Spinal cord (tissue), 10 donors: ENCODE data around the gene FGF2. TPM values are rescaled to one million over a fixed set of nuclear protein-coding genes. Genes with fewer than 3 reads are reported as not detected.

Experiments
- DNase-seq, 6 donors: peaks; one replicate each; pipeline versions ENCODE4 v3.0.0 to v3.0.0-alpha.2; 2013 to 2015; ENCODE audit warnings: low spot score in 6 of 6, low read depth in 4 of 6
- H3K27ac ChIP-seq: one replicate; pipeline ENCODE4 v1.5.1; 2013; ENCODE audit warnings: low read depth, low read length, control low read depth
- H3K27me3 ChIP-seq: one replicate; pipeline ENCODE4 v1.6.1; 2013; ENCODE audit warnings: low read length; ENCODE audit not compliant: control insufficient read depth, insufficient read depth
- H3K36me3 ChIP-seq: one replicate; pipeline ENCODE4 v1.6.1; 2013; ENCODE audit warnings: low read length; ENCODE audit not compliant: control insufficient read depth, insufficient read depth
- H3K4me1 ChIP-seq: one replicate; pipeline ENCODE4 v1.6.1; 2013; ENCODE audit warnings: low read length; ENCODE audit not compliant: control insufficient read depth, insufficient read depth
- H3K4me3 ChIP-seq: one replicate; pipeline ENCODE4 v1.5.1; 2013; ENCODE audit warnings: low read depth, low read length, control low read depth
- H3K9me3 ChIP-seq: one replicate; pipeline ENCODE4 v1.6.1; 2013; ENCODE audit warnings: low read length; ENCODE audit not compliant: control insufficient read depth, insufficient read depth
- WGBS: methylation state at CpG from one replicate; pipeline ENCODE4 v1.1.5; 2013; ENCODE audit warnings: missing lambda C conversion rate; ENCODE audit not compliant: insufficient coverage; 5-methylcytosine and 5-hydroxymethylcytosine counted together
- polyA plus RNA-seq, 2 donors: library from polyadenylated mRNA; unstranded; fragments of 120-200 nt; gene quantifications; one replicate each; pipeline ENCODE4 v1.2.1, GENCODE V29; 2013; ENCODE audit not compliant: insufficient read length in 2 of 2
- total RNA-seq, 2 donors: library from RNA; depleted of rRNA in 1 of 2; stranded (reverse); fragments of 120-200 nt in 1 of 2; fragments of >200 nt in 1 of 2; gene quantifications; one replicate each; pipeline versions ENCODE4 v1.2.3 to v1.2.4, GENCODE V29; 2013 to 2014
- donor health status: healthy.

Gene FGF2
- total and polyA plus RNA-seq, 4 donors, result 11.9 to 38.1 (median 17.3) TPM

DNA sequence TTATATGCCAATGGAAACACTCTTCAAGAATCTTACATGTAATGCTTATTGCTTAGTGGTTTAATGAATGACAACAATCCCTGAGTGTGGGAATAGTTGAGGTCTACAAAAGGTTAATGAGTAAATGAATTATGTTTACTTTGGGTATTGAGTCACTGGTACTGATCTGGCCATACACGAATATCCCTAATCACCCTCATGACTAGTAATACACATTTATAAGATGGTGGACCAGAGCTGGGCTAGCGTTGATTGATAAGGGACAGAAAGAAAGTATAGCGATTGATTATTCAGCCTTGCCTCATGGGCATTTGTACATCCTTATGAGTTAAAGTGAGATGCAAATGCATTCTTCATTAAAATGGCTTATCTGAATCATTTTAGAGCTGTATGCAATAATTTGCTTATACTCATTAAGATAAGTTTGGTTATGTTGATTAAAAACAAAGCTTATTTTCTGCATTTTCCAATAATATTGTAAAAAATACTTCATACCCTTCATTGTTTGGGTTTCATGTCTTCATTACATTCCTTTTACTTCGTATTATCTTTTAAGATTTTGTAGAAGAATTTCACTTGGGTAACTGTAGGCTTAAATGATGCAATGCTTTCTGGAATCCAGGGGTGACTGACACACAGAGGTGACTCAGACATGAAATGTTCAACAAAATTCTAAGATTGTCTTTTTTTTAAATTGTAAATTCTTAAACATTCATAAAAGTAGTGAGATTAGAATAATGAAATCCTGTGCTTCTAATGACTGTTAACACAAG, 47.4 kb downstream of the FGF2 start:
- Histone ChIP-seq H3K27ac (no peak overlapping the region), H3K27me3 (no peaks in the 10 kb centered on the region), H3K36me3 (no peaks in the 10 kb centered on the region), H3K9me3 (peaks cover 2% of the 10 kb centered on the region), H3K4me3 (no peak overlapping the region), H3K4me1 (no peaks in the 10 kb centered on the region)
- no CpG with 5 or more reads among the region's 4 CpGs for WGBS
- no peak for DNase-seq

DNA sequence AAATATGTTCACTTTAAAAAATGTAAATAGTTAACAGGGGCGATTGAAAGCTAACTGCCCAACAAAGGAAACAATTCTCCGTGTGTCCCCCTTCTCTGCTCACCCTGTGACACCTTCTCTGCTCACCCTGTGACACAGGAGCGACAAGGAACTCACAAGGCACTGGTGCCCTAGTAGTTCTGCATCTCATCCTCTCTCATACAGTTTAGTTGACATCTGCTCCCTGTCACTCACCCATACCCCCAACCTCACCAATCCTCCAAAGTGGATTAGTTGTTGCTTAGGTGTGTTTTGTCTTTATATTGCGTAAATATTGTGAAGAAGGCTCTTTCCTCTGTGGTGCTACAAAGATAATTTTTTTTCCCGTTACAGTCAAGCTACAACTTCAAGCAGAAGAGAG, 49.3 kb downstream of the FGF2 start:
- H3K27me3 ChIP-seq, result no peaks in the 10 kb centered on the region
- H3K4me3 ChIP-seq, result no peak overlapping the region
- H3K36me3 ChIP-seq, result peaks cover 5% of the 10 kb centered on the region
- H3K27ac ChIP-seq, result no peak overlapping the region
- DNase-seq, result no peak
- H3K9me3 ChIP-seq, result no peaks in the 10 kb centered on the region
- H3K4me1 ChIP-seq, result no peaks in the 10 kb centered on the region
- 94% methylated on average over 2 of the region's 5 CpGs for WGBS

- no CpG with 5 or more reads among the region's 3 CpGs for WGBS
- H3K27me3 ChIP-seq, result no peaks in the 10 kb centered on the region
- H3K9me3 ChIP-seq, result no peaks in the 10 kb centered on the region
- H3K4me3 ChIP-seq, result no peak overlapping the region
- H3K36me3 ChIP-seq, result peaks cover 6% of the 10 kb centered on the region
- H3K4me1 ChIP-seq, result no peaks in the 10 kb centered on the region
- DNase-seq, result no peak
- H3K27ac ChIP-seq, result no peak overlapping the region
Measured at GRCh38 chr4:122876456-122876855, 49.8 kb downstream of the FGF2 start.

GRCh38 chr4:122879001-122879400, 52.4 kb downstream of the FGF2 start:
- Histone ChIP-seq H3K27me3 (no peaks in the 10 kb centered on the region), H3K27ac (no peak overlapping the region), H3K9me3 (no peaks in the 10 kb centered on the region), H3K4me3 (no peak overlapping the region), H3K4me1 (no peaks in the 10 kb centered on the region), H3K36me3 (peaks cover 6% of the 10 kb centered on the region)
- DNase-seq, result no peak

DNA sequence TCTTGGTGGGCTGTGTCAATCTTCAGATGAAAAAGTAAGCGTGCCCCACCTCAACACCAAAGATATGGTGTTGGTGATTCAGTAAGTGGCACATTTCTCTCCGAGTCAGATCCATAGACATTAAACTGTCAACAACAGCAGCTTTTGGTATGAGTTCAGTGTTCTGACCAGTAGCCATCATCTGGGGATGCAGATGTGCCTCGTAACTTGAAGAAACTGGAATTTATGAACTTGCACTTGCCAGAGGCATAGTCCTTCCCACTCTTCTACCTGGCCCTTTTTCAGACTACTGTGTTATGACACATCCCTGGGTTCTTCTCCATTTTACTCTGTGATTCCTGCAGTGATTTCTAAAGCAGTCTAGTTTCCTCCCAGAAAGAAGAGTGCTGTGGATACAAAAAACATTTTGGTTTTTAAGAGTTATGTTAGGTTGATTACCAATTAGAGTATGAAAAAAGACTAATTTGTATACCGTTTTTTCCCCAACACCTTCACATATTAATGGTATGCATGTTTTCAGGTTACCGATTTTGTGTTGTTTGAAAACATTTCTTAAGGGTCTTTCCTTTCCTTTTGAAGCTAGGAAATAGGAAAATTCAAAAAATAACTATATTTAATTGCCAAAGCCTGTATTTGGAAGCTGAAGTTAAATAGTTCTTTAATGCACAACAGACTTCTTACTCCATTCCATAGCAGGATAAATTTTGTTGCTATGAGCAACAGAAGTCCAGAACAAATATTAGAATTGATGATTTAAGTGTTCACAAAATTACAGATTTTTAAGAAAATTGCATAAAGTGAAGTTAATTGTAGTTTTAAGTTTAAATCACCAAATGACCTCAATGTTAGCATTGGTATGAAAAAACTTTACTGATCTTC, 56.5 kb downstream of the FGF2 start:
- no peaks in the 10 kb centered on the region for H3K27me3 ChIP-seq
- no peak overlapping the region for H3K27ac ChIP-seq
- WGBS, result 80% methylated on average over 1 of the region's 5 CpGs
- DNase-seq, result no peak
- no peak overlapping the region for H3K4me3 ChIP-seq
- H3K9me3 ChIP-seq, result no peaks in the 10 kb centered on the region
- no peaks in the 10 kb centered on the region for H3K4me1 ChIP-seq
- peaks cover 6% of the 10 kb centered on the region for H3K36me3 ChIP-seq

- peaks cover 6% of the 10 kb centered on the region for H3K36me3 ChIP-seq
- H3K27ac ChIP-seq, result no peak overlapping the region
- H3K9me3 ChIP-seq, result no peaks in the 10 kb centered on the region
- H3K27me3 ChIP-seq, result no peaks in the 10 kb centered on the region
- no peak for DNase-seq
- no peaks in the 10 kb centered on the region for H3K4me1 ChIP-seq
- no peak overlapping the region for H3K4me3 ChIP-seq
- WGBS, result no CpG with 5 or more reads among the region's 1 CpG
Measured at GRCh38 chr4:122884499-122884898, 57.9 kb downstream of the FGF2 start.

DNA sequence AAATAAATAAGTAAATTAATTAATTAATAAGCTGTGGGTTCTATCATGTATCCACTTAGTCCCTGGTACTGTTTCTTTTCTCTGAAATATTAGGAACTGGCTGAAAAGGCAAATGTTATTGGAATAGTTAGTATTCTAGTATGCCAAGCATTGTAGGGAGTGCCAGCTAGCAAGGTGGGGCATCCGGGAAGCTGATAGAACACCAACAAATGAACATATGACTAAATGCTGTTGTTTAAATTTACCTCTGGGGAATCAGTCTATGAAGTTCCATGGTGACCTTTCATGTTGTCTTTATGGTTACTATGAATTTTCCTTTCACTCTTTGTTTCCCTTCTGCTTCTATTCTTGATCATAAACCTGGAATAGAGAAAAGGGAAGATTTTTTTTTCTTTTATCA, 63.1 kb downstream of the FGF2 start:
- Histone ChIP-seq H3K27ac (no peak overlapping the region), H3K9me3 (no peaks in the 10 kb centered on the region), H3K36me3 (no peaks in the 10 kb centered on the region), H3K4me3 (no peak overlapping the region), H3K27me3 (no peaks in the 10 kb centered on the region), H3K4me1 (no peaks in the 10 kb centered on the region)
- WGBS, result no CpG with 5 or more reads among the region's 1 CpG
- no peak for DNase-seq

DNA sequence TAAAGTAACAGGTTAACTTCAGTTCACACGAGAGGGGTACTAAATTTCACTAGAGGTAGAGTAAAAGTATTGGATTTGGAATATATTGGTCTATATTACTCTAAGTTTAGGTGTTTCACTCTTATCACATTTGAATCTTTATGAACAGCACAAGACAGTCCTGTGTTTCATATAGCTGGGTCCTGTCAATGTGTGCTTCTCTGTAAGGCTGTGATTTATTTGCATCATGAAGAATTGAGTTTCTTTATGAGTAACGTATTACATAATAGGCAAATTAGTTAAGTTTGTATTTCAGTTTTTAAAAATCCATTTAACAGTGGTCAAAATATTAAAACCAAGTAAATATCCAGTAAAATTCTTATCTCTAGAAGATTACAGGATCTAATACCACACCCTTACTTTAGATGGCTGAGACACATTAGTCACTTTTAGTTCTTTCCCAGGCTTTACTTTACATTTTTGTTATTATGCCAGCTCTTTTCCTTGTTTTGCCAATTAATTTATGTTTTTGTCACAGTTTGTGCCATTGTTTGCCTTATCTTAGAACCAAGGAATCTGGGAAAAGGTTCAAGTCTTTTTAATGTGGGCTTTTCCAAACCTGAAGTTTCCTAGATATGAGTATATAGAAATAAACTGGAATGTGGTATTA, 63.6 kb downstream of the FGF2 start:
- no peak overlapping the region for H3K4me3 ChIP-seq
- H3K4me1 ChIP-seq, result no peaks in the 10 kb centered on the region
- H3K9me3 ChIP-seq, result no peaks in the 10 kb centered on the region
- no peaks in the 10 kb centered on the region for H3K36me3 ChIP-seq
- no peak for DNase-seq
- no CpG with 5 or more reads among the region's 2 CpGs for WGBS
- no peaks in the 10 kb centered on the region for H3K27me3 ChIP-seq
- H3K27ac ChIP-seq, result no peak overlapping the region

DNA sequence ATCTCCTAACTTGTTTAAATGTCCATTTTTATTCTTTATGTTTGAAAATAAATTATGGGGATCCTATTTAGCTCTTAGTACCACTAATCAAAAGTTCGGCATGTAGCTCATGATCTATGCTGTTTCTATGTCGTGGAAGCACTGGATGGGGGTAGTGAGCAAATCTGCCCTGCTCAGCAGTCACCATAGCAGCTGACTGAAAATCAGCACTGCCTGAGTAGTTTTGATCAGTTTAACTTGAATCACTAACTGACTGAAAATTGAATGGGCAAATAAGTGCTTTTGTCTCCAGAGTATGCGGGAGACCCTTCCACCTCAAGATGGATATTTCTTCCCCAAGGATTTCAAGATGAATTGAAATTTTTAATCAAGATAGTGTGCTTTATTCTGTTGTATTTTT, 68.2 kb downstream of the FGF2 start:
- DNase-seq, result peak in 2 of 6 donors; percentile 1 to 29
- no peak overlapping the region for H3K4me3 ChIP-seq
- H3K36me3 ChIP-seq, result no peaks in the 10 kb centered on the region
- H3K27me3 ChIP-seq, result no peaks in the 10 kb centered on the region
- peaks cover 4% of the 10 kb centered on the region for H3K4me1 ChIP-seq
- H3K9me3 ChIP-seq, result no peaks in the 10 kb centered on the region
- 36% methylated on average over 2 of the region's 3 CpGs for WGBS
- no peak overlapping the region for H3K27ac ChIP-seq
